SK-N-MC (cell line): ENCODE data around the gene LST1.

Experiments used
- EZH2 ChIP-seq: fragments of 200-600 bp; sonication (generic); IDR thresholded peaks from one replicate; pipeline ENCODE4 v1.6.1; 2017; ENCODE audit warnings: antibody characterized with exemption
- FOXP2 ChIP-seq: optimal IDR thresholded peaks from 2 replicates; pipeline ENCODE3; 2011; ENCODE audit warnings: mild to moderate bottlenecking, moderate library complexity; ENCODE audit not compliant: insufficient read depth; ENCODE audit errors: extremely low read length, control extremely low read depth
- POLR2AphosphoS5 ChIP-seq: IDR thresholded peaks from 2 replicates; pipeline ENCODE4 v1.6.1; 2012; ENCODE audit warnings: mild to moderate bottlenecking, low read depth, low read length, borderline replicate concordance

GRCh38 chr6:31615748-31616147, 29.7 kb downstream of the LST1 start:
- TF ChIP-seq POLR2AphosphoS5 (no peak), EZH2 (no peak), FOXP2 (no peak)
